DND-41 (cell line): ENCODE measurements around the gene KCNC1.

Experiments
- EZH2 ChIP-seq: IDR thresholded peaks from 3 replicates; pipeline ENCODE4 v1.6.1; 2012; ENCODE audit warnings: borderline replicate concordance, low read depth, mild to moderate bottlenecking, moderate library complexity, low read length, inconsistent platforms; ENCODE audit not compliant: severe bottlenecking
- TF ChIP-seq, protein P1 (sequence below): IDR thresholded peaks from 2 replicates; pipeline ENCODE4 v1.5.1; 2012; ENCODE audit warnings: borderline replicate concordance, low read length, moderate library complexity, mild to moderate bottlenecking; ENCODE audit not compliant: poor library complexity, severe bottlenecking; ENCODE audit errors: extremely low read depth

DNA sequence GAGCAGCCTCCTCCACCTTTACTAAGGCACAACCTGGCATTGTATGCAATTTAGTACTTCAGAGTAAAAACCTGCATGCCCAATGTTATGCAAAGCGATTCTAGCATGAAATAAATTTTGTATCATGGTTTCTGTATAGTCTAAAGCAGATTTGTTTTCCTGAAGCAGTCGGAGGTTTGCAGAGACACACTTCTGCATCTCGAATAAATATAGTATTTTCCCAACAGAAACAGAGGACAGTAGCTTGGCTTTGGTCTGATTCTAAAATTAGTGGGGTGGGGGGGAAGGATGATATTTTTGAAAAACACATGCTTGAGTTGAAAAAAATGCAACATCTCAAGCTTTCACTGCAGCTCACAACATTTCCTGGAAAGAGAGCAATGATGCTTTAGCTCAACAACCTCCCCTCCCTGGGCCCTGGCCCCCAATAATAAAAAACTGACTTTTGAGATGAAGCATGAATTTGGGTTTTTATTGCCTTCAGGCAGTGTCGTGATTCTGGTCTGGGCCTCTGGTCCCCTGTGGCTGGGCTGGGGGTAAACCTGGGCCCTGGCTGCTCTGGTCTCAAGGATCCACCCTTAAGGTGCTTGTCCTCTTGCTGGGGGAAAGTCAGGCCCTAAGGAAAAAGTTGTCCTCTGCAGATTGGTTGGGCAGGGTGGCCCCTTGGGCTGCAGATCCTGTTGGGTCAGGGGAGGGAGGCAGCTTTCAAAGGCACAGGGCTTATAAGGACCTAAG, 48.2 kb downstream of the KCNC1 start:
- no peak for TF ChIP-seq EZH2
- TF ChIP-seq, protein P1, sequence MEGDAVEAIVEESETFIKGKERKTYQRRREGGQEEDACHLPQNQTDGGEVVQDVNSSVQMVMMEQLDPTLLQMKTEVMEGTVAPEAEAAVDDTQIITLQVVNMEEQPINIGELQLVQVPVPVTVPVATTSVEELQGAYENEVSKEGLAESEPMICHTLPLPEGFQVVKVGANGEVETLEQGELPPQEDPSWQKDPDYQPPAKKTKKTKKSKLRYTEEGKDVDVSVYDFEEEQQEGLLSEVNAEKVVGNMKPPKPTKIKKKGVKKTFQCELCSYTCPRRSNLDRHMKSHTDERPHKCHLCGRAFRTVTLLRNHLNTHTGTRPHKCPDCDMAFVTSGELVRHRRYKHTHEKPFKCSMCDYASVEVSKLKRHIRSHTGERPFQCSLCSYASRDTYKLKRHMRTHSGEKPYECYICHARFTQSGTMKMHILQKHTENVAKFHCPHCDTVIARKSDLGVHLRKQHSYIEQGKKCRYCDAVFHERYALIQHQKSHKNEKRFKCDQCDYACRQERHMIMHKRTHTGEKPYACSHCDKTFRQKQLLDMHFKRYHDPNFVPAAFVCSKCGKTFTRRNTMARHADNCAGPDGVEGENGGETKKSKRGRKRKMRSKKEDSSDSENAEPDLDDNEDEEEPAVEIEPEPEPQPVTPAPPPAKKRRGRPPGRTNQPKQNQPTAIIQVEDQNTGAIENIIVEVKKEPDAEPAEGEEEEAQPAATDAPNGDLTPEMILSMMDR, result no peak
